Endometrial microvascular endothelial cells (primary cell): ENCODE results near the gene ZBTB39. TPM values are rescaled to one million over a fixed set of nuclear protein-coding genes. Genes with fewer than 3 reads are reported as not detected.

Experiments
- in situ Hi-C: cut with HindIII; loops from 2 replicates; pipeline ENCODE4 v1.10.0; 2017; ENCODE audit warnings: low sequenced_read_pairs, low pct_unique_long_range_greater_than_20kb; ENCODE audit errors: inconsistent ontology term
- total RNA-seq: library from RNA; depleted of rRNA; stranded (reverse); fragments of >200 nt; gene quantifications from one replicate; pipeline ENCODE4 v1.2.3, GENCODE V29; 2015; ENCODE audit errors: inconsistent ontology term

The ZBTB39 gene
- total RNA-seq, 1 donor from 2014 or later: 3.1 TPM

DNA sequence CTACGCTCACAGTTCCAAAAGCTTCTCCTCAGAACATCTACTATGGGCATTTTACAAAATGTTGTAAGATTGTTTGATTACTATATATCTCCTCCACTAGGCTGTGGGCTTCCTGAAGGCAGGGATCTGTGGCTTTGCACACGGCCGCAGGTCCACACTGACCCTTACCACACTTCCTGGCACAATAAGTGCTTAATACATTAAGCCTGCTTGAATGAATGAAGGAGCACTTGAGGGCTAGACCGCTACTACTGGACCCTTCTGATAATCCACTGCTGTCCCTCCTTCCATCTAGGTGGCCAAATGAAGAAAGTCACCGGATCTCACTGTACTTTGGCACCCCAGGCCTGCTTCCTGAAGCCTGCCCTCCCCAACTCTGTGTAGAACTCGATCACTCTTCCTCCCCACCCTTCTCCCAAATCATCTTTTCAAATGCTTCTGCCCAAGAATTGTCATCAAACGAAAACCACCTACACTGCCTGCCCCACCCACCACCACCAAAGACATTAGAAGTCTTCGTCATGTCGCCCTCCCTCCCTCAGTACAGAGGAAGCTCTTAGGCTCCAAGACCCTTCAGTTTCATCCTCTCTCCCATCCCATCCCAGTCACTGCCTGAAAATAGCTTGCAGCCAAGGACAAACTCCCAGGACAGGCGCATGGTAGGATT lies 596 bp upstream of the ZBTB39 start:
- in situ Hi-C loops: no loop called here

DNA sequence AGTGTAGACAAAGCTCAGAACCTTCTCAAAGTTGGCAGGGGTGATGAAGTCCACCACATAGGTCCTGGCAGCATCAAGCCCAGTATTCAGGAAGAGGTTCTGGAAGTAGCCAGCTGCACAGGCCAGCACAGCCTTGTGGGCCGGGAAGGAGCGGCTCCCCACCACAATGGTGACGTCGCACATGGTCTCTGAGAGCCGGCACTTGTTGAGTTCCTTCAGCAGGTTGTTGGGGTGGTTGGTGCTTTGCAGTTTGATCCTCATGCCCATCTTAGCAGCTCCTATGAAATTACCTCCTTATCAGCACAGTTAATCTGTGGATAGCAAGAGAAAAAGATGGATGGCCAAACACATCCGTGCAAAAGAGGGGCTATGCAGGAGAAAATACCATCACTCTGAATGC lies 1.7 kb downstream of the ZBTB39 start:
- in situ Hi-C loops: no loop called here

DNA sequence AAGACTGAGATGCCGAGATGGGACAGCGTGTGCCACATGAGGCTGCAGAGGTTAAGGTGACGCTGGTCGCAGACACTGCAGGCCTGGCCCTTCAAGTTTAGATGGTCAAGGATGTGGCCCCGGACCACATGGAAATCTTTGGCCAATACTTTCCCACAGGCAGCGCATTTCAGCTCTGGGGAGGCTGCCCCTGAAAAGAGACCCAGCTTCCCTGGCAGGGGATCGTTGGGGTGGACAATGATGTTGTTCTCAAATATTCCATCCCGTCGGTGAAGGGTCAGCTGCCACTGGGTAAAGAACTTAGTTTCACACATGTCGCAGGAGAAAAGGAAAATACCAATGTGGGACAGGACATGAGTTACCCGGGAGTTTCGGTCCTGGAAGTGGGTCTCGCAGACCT lies 3.0 kb downstream of the ZBTB39 start:
- in situ Hi-C loops: no loop called here

DNA sequence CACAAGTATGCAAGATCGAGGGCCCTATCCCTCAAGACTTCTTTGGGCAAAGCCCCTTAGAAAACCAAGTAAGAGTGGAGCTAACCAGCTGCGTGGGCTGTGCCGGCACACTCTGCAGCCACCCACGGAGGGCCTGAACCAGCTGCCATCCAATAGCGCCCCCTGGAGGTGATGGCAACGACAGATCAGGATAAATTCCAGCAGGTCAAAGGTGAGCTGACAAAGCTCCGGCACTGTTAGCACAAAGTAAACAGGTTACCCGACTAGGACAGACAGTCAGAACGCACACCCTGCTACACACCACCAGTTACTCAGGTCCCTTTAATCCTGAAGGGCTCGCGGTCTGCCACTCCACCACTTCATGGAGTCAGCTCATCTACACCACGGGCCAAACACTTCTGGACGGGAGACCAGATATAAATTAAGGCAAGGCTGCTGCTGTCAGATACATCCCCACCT lies 4.9 kb downstream of the ZBTB39 start:
- in situ Hi-C loops: no loop called here

DNA sequence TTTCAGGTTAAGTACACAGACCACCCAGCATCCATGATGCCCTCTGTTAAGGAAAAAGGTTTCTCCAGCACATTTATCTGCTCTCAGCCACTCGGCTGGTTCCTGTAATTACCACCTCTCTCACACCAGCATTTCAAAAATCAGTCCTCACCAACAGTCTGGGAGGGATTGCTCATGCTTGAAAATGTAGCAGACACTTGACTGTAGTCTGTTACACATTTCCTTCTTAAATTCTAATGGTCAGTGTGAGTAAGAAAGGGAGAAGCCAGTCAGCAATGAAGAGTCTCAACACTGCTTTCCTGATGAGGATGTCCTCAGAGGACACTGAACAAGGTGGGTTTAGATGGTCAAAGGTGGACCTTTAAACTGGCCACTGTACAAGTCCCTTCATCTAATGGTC lies 6.0 kb downstream of the ZBTB39 start:
- in situ Hi-C loops: no loop called here

DNA sequence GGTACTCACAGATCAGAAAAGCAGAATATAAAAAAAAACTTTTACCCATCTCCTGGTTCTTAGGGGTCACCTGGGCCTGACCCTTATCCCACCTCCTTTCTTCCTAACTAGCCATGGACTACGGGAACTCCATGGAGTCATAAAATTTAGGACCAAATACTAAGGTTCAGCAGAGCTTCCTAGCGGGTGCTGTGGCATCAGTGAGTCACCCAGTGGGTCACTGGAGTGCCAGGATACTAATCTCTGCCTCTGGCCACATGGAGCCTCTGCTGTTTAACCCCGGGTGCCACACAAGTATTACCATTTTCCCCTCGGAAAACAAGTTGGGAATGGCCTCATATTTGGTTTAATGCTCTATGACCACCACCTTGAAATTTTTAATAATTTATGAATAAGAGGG lies 6.9 kb downstream of the ZBTB39 start:
- in situ Hi-C loops: no loop called here

DNA sequence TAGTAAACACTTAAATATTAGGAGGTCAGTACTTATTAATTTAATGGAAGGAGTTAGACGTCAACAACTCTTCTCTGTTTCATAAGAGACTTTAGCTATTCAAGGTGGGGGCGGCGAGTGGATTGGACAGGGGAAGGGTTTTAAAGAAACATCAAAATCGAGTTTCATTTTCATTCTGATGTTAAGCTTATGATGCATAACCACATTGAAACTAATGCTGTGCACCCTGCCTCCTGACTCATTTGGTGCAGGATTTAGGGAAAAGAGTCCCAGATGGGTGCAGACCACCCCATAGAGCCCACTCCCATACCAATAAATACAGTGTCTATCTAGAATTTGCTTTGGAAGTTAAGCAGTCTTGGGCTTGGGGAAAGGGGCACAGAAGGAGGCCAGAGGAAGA lies 7.4 kb downstream of the ZBTB39 start:
- in situ Hi-C loops: no loop called here

DNA sequence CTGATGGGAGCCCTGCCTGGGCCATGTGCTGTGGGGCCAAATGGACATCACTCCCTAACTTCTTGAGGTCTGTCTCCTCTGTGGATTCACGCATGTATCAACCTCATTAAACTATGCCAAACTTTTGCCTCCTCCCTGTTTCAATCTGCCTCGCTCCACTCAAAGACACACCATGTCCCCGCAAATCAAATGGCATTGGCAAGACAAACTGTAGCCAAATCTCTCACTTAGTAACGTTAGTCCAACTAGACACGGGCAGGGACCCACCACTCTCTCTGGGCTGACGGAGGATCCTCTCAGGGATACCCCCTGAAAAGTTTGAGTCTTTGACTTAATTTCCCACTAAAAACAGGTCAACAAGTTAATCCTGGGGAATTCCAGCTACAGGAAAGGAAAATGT lies 8.0 kb downstream of the ZBTB39 start:
- in situ Hi-C loops: no loop called here

DNA sequence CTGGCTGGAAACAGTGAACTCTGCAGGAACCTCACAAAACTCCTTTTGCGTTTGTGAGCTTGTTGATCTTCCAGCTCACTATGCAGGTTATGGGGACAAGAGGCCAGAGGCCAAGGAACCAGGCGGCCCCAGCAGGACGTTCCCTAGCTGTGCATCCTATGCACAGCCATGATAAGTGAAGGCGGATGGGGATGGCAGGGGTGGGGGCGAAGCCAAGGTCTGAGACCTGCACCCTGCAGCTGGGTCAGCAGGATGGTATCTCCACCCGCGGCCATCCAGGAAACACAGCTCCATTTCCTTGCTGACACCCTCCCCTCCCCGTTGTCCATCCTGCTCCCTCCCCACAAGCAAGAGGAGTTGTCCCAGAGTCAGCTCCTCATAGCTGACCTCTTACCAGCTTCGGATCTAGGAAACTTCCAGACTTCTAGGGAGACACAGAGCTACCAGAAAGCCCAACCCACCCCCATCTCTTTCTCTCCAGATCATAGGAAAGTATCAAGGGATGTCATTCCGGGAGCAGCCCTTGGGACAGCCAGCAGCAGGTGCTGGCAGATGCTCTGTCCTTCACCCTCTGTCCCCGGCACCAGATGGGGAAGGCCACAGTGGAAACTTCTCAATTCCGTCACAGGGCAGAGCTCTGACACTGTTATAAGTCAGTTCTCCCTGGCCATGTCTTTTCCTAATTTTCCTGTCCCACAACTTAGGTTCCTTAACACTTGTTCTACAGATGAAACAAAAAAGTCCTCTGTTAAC lies 9.4 kb downstream of the ZBTB39 start:
- in situ Hi-C loops: no loop called here

DNA sequence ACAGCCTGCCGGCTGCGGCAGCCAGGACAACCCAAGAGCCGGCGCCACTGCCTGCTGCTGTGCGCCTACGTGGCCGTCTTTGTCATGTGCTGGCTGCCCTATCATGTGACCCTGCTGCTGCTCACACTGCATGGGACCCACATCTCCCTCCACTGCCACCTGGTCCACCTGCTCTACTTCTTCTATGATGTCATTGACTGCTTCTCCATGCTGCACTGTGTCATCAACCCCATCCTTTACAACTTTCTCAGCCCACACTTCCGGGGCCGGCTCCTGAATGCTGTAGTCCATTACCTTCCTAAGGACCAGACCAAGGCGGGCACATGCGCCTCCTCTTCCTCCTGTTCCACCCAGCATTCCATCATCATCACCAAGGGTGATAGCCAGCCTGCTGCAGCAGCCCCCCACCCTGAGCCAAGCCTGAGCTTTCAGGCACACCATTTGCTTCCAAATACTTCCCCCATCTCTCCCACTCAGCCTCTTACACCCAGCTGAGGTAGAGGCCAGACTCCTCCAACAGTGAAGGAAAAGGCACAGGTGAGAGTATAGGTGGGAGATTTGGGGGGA lies 10.3 kb downstream of the ZBTB39 start:
- in situ Hi-C loops: no loop called here

DNA sequence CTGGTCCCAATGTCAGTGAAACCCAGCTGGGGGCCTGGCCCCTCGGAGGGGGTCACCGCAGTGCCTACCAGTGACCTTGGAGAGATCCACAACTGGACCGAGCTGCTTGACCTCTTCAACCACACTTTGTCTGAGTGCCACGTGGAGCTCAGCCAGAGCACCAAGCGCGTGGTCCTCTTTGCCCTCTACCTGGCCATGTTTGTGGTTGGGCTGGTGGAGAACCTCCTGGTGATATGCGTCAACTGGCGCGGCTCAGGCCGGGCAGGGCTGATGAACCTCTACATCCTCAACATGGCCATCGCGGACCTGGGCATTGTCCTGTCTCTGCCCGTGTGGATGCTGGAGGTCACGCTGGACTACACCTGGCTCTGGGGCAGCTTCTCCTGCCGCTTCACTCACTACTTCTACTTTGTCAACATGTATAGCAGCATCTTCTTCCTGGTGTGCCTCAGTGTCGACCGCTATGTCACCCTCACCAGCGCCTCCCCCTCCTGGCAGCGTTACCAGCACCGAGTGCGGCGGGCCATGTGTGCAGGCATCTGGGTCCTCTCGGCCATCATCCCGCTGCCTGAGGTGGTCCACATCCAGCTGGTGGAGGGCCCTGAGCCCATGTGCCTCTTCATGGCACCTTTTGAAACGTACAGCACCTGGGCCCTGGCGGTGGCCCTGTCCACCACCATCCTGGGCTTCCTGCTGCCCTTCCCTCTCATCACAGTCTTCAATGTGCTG lies 11.0 kb downstream of the ZBTB39 start:
- in situ Hi-C loops: no loop called here

DNA sequence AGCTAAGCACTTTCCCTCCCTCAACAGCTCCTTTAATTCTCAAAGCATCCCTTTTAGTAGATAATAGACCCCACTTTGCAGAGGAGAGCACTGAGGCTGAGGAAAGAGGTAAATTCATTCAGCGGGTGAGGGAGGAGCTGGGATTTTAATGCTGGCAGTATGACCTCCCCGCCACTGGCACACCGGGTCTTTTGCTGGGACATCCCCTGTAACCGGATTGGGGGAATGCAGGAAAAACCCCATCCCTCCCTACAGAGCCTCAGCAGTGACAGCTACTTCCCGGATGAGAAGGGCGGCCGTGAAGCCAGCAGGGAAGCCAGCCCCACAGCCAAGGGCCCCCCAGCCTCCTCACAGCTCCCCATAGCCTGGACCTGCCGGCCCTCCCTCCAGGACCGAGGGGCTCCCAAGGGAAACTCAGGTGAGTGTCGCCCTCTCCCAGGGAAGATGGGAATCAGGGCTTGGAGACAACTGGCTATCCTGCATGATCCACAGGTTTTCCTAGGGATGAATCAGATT lies 12.1 kb downstream of the ZBTB39 start:
- in situ Hi-C loops: no loop called here

DNA sequence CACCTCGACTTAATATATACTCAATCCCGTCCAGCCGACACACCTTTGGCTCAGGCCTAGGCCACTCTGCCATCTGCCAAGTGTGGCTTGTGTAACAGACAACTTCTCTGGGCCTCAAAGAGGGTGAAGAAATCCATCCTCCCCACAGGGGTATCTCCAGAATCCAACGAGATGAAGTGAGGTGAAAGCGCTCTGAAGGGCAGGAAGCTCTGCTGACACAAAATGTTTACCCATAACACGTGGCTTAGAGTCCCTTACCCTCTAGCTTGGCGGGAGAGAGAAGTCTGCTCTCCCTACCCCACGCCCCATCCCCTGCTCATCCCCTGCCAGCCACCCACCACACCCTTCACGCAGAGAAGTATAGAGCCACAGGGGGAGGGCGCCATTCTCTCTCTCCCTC lies 13.0 kb downstream of the ZBTB39 start:
- in situ Hi-C loops: no loop called here

DNA sequence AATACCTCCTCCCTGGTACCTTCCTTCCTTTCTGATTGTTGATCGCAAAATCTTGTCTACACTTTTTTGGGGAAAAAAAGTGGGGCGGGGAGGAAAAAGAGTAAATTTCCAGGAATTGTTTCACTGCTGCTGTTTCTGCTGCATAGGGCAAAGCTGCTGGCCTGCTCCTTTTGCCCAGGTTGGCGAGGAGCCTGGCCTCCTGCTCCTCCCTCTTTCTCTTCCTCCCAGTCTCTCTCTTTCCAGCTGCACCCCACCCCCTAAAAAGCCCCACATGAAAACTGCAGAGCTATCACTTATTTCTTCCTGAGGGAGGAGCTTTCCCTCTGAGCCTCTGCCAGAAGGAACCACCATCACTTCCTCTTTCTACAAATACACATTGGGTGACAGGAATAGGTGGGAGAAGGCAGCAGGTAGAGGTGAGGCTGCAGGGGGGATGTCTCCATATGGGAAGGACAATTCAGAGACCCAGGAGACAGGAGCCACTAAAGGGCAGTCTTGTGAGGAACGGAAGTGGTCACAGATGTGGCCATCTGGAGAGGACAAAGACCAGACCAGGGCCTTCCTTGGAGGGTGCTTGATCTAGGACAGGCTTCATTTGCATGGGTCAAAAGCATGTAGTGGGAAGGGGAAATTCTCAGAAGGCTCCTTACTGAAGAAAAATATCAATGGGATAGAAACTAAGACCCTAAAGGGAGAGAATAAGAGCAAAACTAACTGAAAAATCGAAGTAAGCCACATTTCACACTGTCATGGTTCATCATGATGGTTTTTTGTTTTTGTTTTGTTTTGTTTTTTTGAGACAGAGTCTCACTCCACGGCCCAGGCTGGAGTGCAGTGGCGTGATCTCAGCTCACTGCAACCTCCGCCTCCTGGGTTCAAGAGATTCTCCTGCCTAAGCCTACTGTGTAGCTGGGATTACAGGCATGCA lies 14.8 kb downstream of the ZBTB39 start:
- in situ Hi-C loops: no loop called here

DNA sequence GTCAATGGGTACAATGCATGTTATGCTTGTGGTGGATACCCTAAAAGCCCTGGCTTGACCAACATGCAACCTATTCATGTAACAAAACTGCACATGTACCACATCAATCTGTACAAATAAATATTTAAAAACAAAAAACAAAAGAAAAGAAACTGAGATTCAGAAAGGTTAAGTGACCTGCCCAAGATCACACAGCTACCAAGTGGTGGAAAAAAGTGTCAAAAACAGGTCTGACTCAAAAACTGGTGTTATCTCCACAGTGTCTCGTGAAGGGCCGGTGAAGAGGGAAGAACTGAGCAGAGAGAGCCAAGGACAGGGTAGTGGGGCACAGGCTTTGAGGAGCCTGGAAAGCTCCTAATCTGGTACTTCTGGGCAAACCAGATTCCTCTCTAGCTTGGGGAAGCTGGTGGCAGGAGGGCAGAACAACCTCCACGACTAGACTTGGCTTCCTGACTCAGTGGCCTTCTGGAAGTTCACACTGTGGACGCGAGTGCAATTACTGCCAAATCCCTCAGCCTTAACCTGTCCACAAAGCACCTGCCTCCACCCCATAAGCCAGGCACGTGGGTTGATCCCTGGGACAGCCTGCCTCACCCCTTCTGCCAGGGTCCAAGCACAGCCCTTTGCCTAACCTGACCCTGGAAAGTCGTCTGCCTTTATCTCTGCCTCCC lies 15.6 kb downstream of the ZBTB39 start:
- in situ Hi-C loops: no loop called here

DNA sequence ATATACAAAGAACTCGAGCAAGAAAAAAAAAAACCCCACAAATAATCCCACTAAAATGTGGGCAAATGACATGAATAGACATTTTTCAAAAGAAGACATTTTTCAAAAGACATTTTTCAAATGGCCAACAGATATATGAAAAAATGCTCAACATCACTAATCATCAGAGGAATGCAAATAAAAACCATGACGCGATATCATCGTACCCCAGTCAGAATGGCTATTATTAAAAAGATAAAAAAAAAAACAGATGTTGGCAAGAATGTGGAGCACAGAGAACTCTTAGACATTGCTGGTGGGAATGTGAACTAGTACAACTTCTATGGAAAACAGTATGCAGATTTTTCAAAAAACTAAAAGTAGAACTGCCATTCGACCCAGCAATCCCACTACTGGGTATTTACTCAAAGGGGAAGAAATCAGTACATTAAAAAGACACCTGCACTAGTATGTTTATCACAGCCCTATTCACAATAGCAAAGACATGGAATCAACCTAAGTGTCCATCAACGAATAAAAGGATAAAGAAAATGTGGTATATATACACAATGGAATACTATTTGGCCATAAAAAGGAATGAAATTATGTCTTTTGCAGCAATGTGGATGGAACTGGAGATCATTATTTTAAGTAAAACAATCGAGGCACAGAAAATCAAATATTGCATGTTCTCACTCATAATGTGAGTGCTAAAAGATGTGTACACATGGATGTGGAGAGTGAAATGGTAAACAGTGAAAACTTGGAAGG lies 16.3 kb downstream of the ZBTB39 start:
- in situ Hi-C loops: no loop called here

DNA sequence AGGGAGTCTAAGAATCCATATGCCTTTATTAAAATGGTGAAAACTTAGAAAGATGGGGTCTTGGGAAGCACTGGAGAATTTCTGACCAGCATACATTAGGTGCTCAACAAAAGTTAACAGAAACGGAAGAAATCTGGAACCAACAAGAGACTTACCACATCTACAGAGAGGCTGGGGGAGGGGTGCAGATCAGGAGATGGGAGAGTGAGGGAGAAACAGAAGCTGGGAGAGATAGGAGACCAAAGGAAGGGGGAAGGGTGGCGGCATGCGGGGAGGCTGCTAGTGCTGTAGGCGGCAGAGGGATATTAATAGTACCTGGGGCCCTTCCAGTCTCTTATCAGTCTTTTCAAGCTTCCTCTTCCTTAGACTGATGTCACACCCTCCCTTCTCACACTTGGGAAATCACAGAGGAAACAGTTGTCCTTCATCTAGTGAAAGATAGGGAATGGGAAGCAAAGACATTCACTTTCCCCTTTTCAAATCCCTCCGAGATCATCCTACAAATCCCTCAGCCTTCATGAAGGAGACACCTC lies 18.1 kb downstream of the ZBTB39 start:
- in situ Hi-C loops: no loop called here
